Tibial nerve (tissue), 3 donors: Measurements from ENCODE around the gene NME3.

Experiments used
- CTCF ChIP-seq, 5 experiments: fragments of 200-600 bp in 3 of 5; fragments of 450-650 bp in 2 of 5; sonication (generic) in 3 of 5; IDR thresholded peaks; one replicate each; pipeline ENCODE4 v1.5.1; 2016 to 2019; ENCODE audit warnings: antibody characterized with exemption in 5 of 5, mild to moderate bottlenecking in 3 of 5, moderate library complexity in 2 of 5
- POLR2A ChIP-seq, 2 donors: fragments of 450-650 bp; IDR thresholded peaks; one replicate each; pipeline ENCODE4 v1.6.1; 2017; ENCODE audit warnings: antibody characterized with exemption in 2 of 2, mild to moderate bottlenecking in 2 of 2, moderate library complexity in 2 of 2

DNA sequence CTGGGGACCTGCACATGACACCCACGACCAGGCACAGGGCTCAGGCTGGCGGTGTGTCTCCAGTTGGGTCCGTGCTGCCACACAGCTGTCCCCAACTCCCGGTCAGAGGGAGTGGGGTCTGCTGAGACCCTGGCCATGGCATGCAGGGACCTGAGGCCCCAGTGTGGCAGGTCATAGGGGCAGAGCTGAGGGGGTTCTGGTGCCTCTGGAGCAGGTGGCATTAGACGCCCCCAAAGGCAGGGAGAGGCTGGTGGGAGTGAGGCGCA is 15.6 kb upstream of the NME3 start:
- TF ChIP-seq CTCF (IDR thresholded peaks at IDR 0.05), result no peak
- TF ChIP-seq POLR2A (IDR thresholded peaks at IDR 0.05), result no peak
